Endometrium (tissue), 2 donors: ENCODE results near the gene TRAPPC8.
"Not testable (repeated sequence)": the region's sequence is repeated elsewhere in the genome, so short reads cannot be mapped to it uniquely, and the experiment has no call there.

ENCODE experiments used
- FAIRE-seq: peaks from 2 replicates; lab custom pipeline; 2012; peaks lifted over from hg19 to GRCh38; lab: Jason Lieb, UNC
- donor health status: control.
- donor health status: control.

The TRAPPC8 gene

GRCh38 chr18:31857526-31858106 lies 85.3 kb downstream of the TRAPPC8 start:
- no peak for FAIRE-seq

- no peak for FAIRE-seq
These were observed 92.1 kb downstream of the TRAPPC8 start for GRCh38 chr18:31850844-31851243.

GRCh38 chr18:31840499-31840898 lies 102.4 kb downstream of the TRAPPC8 start:
- no peak for FAIRE-seq

GRCh38 chr18:31837879-31838278 lies 105.0 kb downstream of the TRAPPC8 start:
- no peak for FAIRE-seq

- no peak for FAIRE-seq
These were observed 107.3 kb downstream of the TRAPPC8 start for GRCh38 chr18:31835528-31836133.

- FAIRE-seq = no peak
These were observed 111.0 kb downstream of the TRAPPC8 start for GRCh38 chr18:31831903-31832302.

- FAIRE-seq = no peak
These were observed 112.2 kb downstream of the TRAPPC8 start for GRCh38 chr18:31830686-31831085.

GRCh38 chr18:31828613-31829012 lies 114.3 kb downstream of the TRAPPC8 start:
- FAIRE-seq = no peak

GRCh38 chr18:31826673-31827325 lies 116.1 kb downstream of the TRAPPC8 start:
- FAIRE-seq = not testable (repeated sequence)

GRCh38 chr18:31825772-31826171 lies 117.2 kb downstream of the TRAPPC8 start:
- FAIRE-seq = no peak

- FAIRE-seq = no peak
These were observed 121.3 kb downstream of the TRAPPC8 start for GRCh38 chr18:31821545-31822171.

GRCh38 chr18:31819925-31820229 lies 123.1 kb downstream of the TRAPPC8 start:
- FAIRE-seq = no peak

GRCh38 chr18:31819106-31819924 lies 123.6 kb downstream of the TRAPPC8 start:
- peak; percentile 70 for FAIRE-seq

GRCh38 chr18:31814132-31814531 lies 128.8 kb downstream of the TRAPPC8 start:
- no peak for FAIRE-seq

- FAIRE-seq = not testable (repeated sequence)
These were observed 132.4 kb downstream of the TRAPPC8 start for GRCh38 chr18:31810336-31811130.

- FAIRE-seq = not testable (repeated sequence)
These were observed 133.9 kb downstream of the TRAPPC8 start for GRCh38 chr18:31809049-31809448.

GRCh38 chr18:31801078-31801477 lies 141.8 kb downstream of the TRAPPC8 start:
- no peak for FAIRE-seq

GRCh38 chr18:31799257-31799656 lies 143.7 kb downstream of the TRAPPC8 start:
- not testable (repeated sequence) for FAIRE-seq

- FAIRE-seq = no peak
These were observed 144.5 kb downstream of the TRAPPC8 start for GRCh38 chr18:31798399-31798798.

GRCh38 chr18:31795747-31796146 lies 147.2 kb downstream of the TRAPPC8 start:
- no peak for FAIRE-seq

- FAIRE-seq = no peak
These were observed 149.4 kb downstream of the TRAPPC8 start for GRCh38 chr18:31793531-31793930.

- no peak for FAIRE-seq
These were observed 150.4 kb downstream of the TRAPPC8 start for GRCh38 chr18:31792580-31792911.
